Ishikawa (cell line): ENCODE measurements around the gene CYP2A6.

Experiments
- CEBPB ChIP-seq: IDR thresholded peaks from 2 replicates; pipeline ENCODE4 v1.6.1; 2012
- CREB1 ChIP-seq: IDR thresholded peaks from 2 replicates; pipeline ENCODE4 v1.6.1; 2012; ENCODE audit warnings: low read depth
- EGR1 ChIP-seq: IDR thresholded peaks from 2 replicates; pipeline ENCODE4 v1.6.1; 2012
- EP300 ChIP-seq: IDR thresholded peaks from 2 replicates; pipeline ENCODE4 v1.6.1; 2012; ENCODE audit warnings: borderline replicate concordance
- FOXM1 ChIP-seq: IDR thresholded peaks from 2 replicates; pipeline ENCODE4 v1.6.1; 2012; ENCODE audit warnings: low read depth, borderline replicate concordance
- MAX ChIP-seq: IDR thresholded peaks from 2 replicates; pipeline ENCODE4 v1.6.1; 2012
- NFIC ChIP-seq: IDR thresholded peaks from 2 replicates; pipeline ENCODE4 v1.6.1; 2012
- RAD21 ChIP-seq: IDR thresholded peaks from 2 replicates; pipeline ENCODE4 v1.6.1; 2012; ENCODE audit warnings: low read depth
- REST ChIP-seq: IDR thresholded peaks from 2 replicates; pipeline ENCODE4 v1.6.1; 2012; ENCODE audit warnings: low read depth, mild to moderate bottlenecking
- TAF1 ChIP-seq: IDR thresholded peaks from 2 replicates; pipeline ENCODE4 v1.6.1; 2012; ENCODE audit warnings: low read depth, mild to moderate bottlenecking
- TCF12 ChIP-seq: IDR thresholded peaks from 2 replicates; pipeline ENCODE4 v1.6.1; 2012; ENCODE audit warnings: low read depth
- TEAD4 ChIP-seq: IDR thresholded peaks from 2 replicates; pipeline ENCODE4 v1.6.1; 2012
- USF1 ChIP-seq: IDR thresholded peaks from 2 replicates; pipeline ENCODE4 v1.6.1; 2012
- YY1 ChIP-seq: IDR thresholded peaks from 2 replicates; pipeline ENCODE4 v1.6.1; 2012; ENCODE audit warnings: low read depth
- ZBTB7A ChIP-seq: IDR thresholded peaks from 2 replicates; pipeline ENCODE4 v1.6.1; 2012; ENCODE audit warnings: low read depth

Gene CYP2A6

GRCh38 chr19:40808021-40808325 is 42.3 kb downstream of the CYP2A6 start:
- TF ChIP-seq NFIC (no peak), CREB1 (no peak), EP300 (no peak), FOXM1 (no peak), CEBPB (no peak), EGR1 (no peak)

- TF ChIP-seq USF1 (no peak), RAD21 (peak; percentile 35; the same call in 1 of the 2 replicates), REST (no peak)
Observed at GRCh38 chr19:40807147-40808020, 42.9 kb downstream of the CYP2A6 start.

GRCh38 chr19:40806423-40807146 is 43.7 kb downstream of the CYP2A6 start:
- TF ChIP-seq RAD21: peak; percentile 17; the same call in 1 of the 2 replicates
- TF ChIP-seq EP300: no peak
- no peak for TF ChIP-seq TAF1
- no peak for TF ChIP-seq FOXM1

GRCh38 chr19:40805258-40805868 is 44.9 kb downstream of the CYP2A6 start:
- TF ChIP-seq TEAD4 (no peak), TCF12 (no peak), MAX (no peak), YY1 (no peak), TAF1 (no peak)

- TF ChIP-seq YY1 (no peak), EP300 (no peak), RAD21 (no peak), MAX (no peak), TAF1 (no peak), FOXM1 (no peak), CEBPB (no peak), EGR1 (no peak), TEAD4 (no peak), ZBTB7A (no peak), TCF12 (no peak), REST (no peak), USF1 (no peak), NFIC (no peak), CREB1 (no peak)
Observed at GRCh38 chr19:40804783-40805242, 45.4 kb downstream of the CYP2A6 start.
